Right lobe of liver (tissue), 6 donors: ENCODE measurements around the gene SLFN5. TPM values are rescaled to one million over a fixed set of nuclear protein-coding genes. Genes with fewer than 3 reads are reported as not detected.
"Not testable (repeated sequence)": the region's sequence is repeated elsewhere in the genome, so short reads cannot be mapped to it uniquely, and the experiment has no call there.

Experiments used
- ATAC-seq, 4 donors: fragments of 200-7000 bp; cut with Tn5 transposase; one replicate each; pipeline ENCODE4 v1.9.1; 2020; ENCODE audit warnings: mild to moderate bottlenecking in 4 of 4, moderate library complexity in 4 of 4
- DNase-seq, 3 donors: peaks; one replicate each; pipeline ENCODE4 v3.0.0-alpha.2; 2020
- H3K27ac ChIP-seq, 3 donors: fragments of 200-600 bp; one replicate each; pipeline ENCODE4 v1.8.0; 2022
- H3K27me3 ChIP-seq, 2 donors: fragments of 200-600 bp; one replicate each; pipeline ENCODE4 v1.8.0; 2022
- H3K36me3 ChIP-seq, 4 donors: fragments of 200-600 bp; sonication (generic) in 1 of 4; one replicate each; pipeline versions ENCODE4 v1.5.1 to v1.8.0; 2017 to 2022; ENCODE audit warnings: control low read depth in 1 of 4
- H3K4me1 ChIP-seq, 4 donors: fragments of 200-600 bp; sonication (generic) in 1 of 4; one replicate each; pipeline versions ENCODE4 v1.5.1 to v1.8.0; 2017 to 2022; ENCODE audit warnings: control low read depth in 1 of 4
- H3K4me3 ChIP-seq, 3 donors: fragments of 200-600 bp; one replicate each; pipeline ENCODE4 v1.8.0; 2022
- H3K9me3 ChIP-seq, 4 donors: fragments of 200-600 bp; sonication (generic) in 1 of 4; one replicate each; pipeline versions ENCODE4 v1.5.1 to v1.8.0; 2017 to 2022; ENCODE audit warnings: control low read depth in 1 of 4
- POLR2A ChIP-seq: fragments of 450-650 bp; IDR thresholded peaks from one replicate; pipeline ENCODE4 v1.6.1; 2017; ENCODE audit warnings: antibody characterized with exemption, mild to moderate bottlenecking
- WGBS: methylation state at CpG from one replicate; pipeline ENCODE4 v1.1.6; 2018; ENCODE audit warnings: low coverage, low lambda C conversion rate; ENCODE audit not compliant: insufficient coverage; ENCODE audit errors: missing lambda C conversion rate; 5-methylcytosine and 5-hydroxymethylcytosine counted together
- intact Hi-C, 2 donors: fragments of 100-400 bp; cut with DNase I; formaldehyde crosslinking; loops; one replicate each; pipeline versions ENCODE4 v1.11.2 to v1.14.1; 2022
- long read RNA-seq: library from polyadenylated mRNA; unstranded; transcript quantifications from one replicate; pipeline ENCODE4 v2.0.0, GENCODE V29; 2019
- total RNA-seq, 6 experiments: library from RNA; depleted of rRNA in 2 of 6; stranded (reverse); fragments of >200 nt in 2 of 6; fragmentation: NEBNext Ultra II Directional in 3 of 6; extraction: Animal tissue kit (Norgen Biotek cat#: 25700) in 3 of 6; gene quantifications; one replicate each; pipeline versions ENCODE4 v1.1.0 to v1.2.4, GENCODE V29; 2016 to 2023
- TF ChIP-seq, protein P1 (sequence below), 4 donors: fragments of 200-600 bp in 3 of 4; fragments of 450-650 bp in 1 of 4; IDR thresholded peaks; one replicate each; pipeline versions ENCODE4 v1.5.1 to v1.8.0; 2016 to 2022; ENCODE audit warnings: antibody characterized with exemption in 4 of 4, mild to moderate bottlenecking in 2 of 4
- donor health status: DM: no; HTN: yes; CAD: no.
- donor health status: DM: no; HTN: no; CAD: no.
- donor health status: DM: no; HTN: no; CAD: no.
- donor health status: DM: no; HTN: yes; CAD: no.
- donor health status: DM: no; HTN: yes; CAD: no.

Gene SLFN5
- total RNA-seq: 1 to 10 TPM; 4.9 to 7.9 (median 5.5) TPM
- long read RNA-seq, full-length matches to known transcripts: 1 of 3 reads
- long read RNA-seq, partial matches to known transcripts: 1 of 3 reads
- long read RNA-seq, other reads (novel, unspliced or antisense): 1 of 3 reads

DNA sequence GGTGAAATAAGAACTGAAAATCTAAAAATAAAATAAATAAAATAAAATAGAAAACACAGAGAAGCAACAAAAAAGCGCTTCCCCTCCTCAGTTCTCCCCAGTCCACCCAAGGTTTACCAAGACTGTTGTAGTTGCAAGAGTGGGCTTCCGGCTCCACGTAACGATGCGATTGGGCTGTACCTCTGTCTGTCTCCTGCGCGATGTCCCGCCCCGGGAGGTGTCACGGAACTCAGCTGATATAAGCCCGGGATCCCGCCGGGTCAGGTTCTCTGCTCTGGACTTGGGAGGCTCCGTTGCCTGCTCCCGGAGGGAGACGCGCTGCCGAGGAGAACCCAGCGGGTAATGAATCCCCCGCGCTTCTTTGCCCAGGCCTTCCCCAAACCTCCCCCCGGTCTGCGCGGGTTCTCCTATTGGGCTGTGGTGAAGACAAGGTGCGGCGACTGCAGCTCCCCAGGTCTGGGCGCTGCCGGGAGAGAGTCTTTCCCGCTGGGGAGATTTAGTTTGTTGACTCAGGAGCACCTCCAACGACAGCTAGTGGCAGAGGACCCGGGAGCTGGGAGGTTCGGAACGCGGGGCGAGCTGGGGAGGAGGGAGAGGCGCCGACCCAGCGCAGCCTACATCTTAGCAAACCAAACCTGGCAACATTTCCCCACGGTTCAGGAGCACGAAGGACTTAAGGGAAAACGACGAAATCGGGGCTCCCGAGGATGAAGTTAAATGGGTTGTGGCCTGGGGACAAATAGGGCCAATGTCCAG, at the start of gene SLFN5:
SLFN5 (plus strand) TSS at position 268 of the 756 bp plus-strand sequence. CDS start 15,619 bp downstream, outside the sequence.
- intact Hi-C loops: no loop called here
- Histone ChIP-seq H3K27me3 (no peaks in the 10 kb centered on the region), H3K27ac (peak within 1 kb of the TSS; percentile 86 to 94 (median 92)), H3K36me3 (no peaks in the 10 kb centered on the region), H3K9me3 (no peaks in the 10 kb centered on the region), H3K4me3 (peak within 1 kb of the TSS; percentile 73 to 82 (median 74)), H3K4me1 (peaks cover 0 to 9% (median 0%) of the 10 kb centered on the region in 4 donors)
- DNase-seq (peak; percentile 95 to 96 (median 96)), ATAC-seq (peak; percentile 94 to 97 (median 96))
- TF ChIP-seq POLR2A: peak; percentile 95
- TF ChIP-seq, protein P1, sequence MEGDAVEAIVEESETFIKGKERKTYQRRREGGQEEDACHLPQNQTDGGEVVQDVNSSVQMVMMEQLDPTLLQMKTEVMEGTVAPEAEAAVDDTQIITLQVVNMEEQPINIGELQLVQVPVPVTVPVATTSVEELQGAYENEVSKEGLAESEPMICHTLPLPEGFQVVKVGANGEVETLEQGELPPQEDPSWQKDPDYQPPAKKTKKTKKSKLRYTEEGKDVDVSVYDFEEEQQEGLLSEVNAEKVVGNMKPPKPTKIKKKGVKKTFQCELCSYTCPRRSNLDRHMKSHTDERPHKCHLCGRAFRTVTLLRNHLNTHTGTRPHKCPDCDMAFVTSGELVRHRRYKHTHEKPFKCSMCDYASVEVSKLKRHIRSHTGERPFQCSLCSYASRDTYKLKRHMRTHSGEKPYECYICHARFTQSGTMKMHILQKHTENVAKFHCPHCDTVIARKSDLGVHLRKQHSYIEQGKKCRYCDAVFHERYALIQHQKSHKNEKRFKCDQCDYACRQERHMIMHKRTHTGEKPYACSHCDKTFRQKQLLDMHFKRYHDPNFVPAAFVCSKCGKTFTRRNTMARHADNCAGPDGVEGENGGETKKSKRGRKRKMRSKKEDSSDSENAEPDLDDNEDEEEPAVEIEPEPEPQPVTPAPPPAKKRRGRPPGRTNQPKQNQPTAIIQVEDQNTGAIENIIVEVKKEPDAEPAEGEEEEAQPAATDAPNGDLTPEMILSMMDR (IDR thresholded peaks at IDR 0.05): no peak
- WGBS: 0% methylated on average over 27 of the region's 44 CpGs

GRCh38 chr17:35194001-35194400, 48.9 kb upstream of the SLFN5 start, which contains the start of gene SLC35G3:
SLC35G3 (minus strand) TSS chr17:35194393; CDS start chr17:35194307, 86 bp downstream.
- H3K4me3 ChIP-seq, H3K9me3 ChIP-seq, DNase-seq, H3K27ac ChIP-seq, H3K27me3 ChIP-seq, intact Hi-C loops, H3K4me1 ChIP-seq, H3K36me3 ChIP-seq: not testable (repeated sequence)
- peak in 1 of 4 donors; percentile 44 for ATAC-seq
- WGBS: 56% methylated on average over 3 of the region's 12 CpGs

- H3K4me3 ChIP-seq, intact Hi-C loops, H3K36me3 ChIP-seq, H3K4me1 ChIP-seq, ATAC-seq, H3K27ac ChIP-seq, H3K27me3 ChIP-seq, DNase-seq, H3K9me3 ChIP-seq: not testable (repeated sequence)
- no CpG with 5 or more reads among the region's 31 CpGs for WGBS
Measured at GRCh38 chr17:35195062-35195461, 47.8 kb upstream of the SLFN5 start.

- H3K4me3 ChIP-seq, H3K27me3 ChIP-seq, DNase-seq, intact Hi-C loops, H3K36me3 ChIP-seq, H3K9me3 ChIP-seq, H3K27ac ChIP-seq, H3K4me1 ChIP-seq, ATAC-seq: not testable (repeated sequence)
- 63% methylated on average over 1 of the region's 2 CpGs for WGBS
Measured at GRCh38 chr17:35202582-35202981, 40.3 kb upstream of the SLFN5 start.

GRCh38 chr17:35210741-35211140, 32.1 kb upstream of the SLFN5 start:
- no peaks in the 10 kb centered on the region for H3K4me1 ChIP-seq
- no peaks in the 10 kb centered on the region for H3K36me3 ChIP-seq
- TF ChIP-seq, protein P1 (IDR thresholded peaks at IDR 0.05): no peak
- TF ChIP-seq POLR2A: no peak
- H3K9me3 ChIP-seq: no peaks in the 10 kb centered on the region
- no peak overlapping the region for H3K27ac ChIP-seq
- DNase-seq (no peak), ATAC-seq (no peak)
- peaks cover 0 to 5% of the 10 kb centered on the region in 2 donors for H3K27me3 ChIP-seq
- no peak overlapping the region for H3K4me3 ChIP-seq
- intact Hi-C loops: no loop called here
- WGBS: 78% methylated on average over 7 of the region's 7 CpGs

DNA sequence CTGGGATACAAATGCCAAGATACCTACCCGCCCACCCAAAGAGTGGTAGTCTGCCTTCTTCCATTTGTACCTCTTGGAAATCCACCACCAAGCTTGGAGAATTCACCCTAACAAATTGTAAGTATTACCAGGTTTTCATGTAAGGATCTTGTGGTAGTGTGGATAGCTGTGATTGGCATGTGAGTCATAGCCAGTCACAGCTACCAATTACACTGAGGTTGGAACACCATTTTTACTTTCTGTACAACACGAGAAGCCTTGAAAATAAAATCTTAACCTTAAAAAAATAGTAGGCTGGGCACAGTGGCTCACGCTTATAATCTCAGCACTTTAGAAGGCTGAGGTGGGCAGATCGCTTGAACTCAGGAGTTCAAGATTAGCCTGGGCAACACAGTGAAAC, 30.2 kb upstream of the SLFN5 start:
- Histone ChIP-seq H3K4me3 (no peak overlapping the region), H3K27me3 (peaks cover 0 to 5% of the 10 kb centered on the region in 2 donors), H3K27ac (no peak overlapping the region), H3K9me3 (no peaks in the 10 kb centered on the region), H3K4me1 (no peaks in the 10 kb centered on the region), H3K36me3 (no peaks in the 10 kb centered on the region)
- TF ChIP-seq, protein P1 (IDR thresholded peaks at IDR 0.05): no peak
- no peak for TF ChIP-seq POLR2A
- intact Hi-C loops: no loop called here
- WGBS: 60% methylated on average over 4 of the region's 4 CpGs
- DNase-seq: no peak
- ATAC-seq: no peak
